Stimulated activated CD4-positive, alpha-beta T cell treated with anti-CD3 and anti-CD28 coated beads, TNF-alpha, amount 100 ng/mL, for 24 hours (primary cell): ENCODE measurements around the gene SSX1.
"Not testable (repeated sequence)": the region's sequence is repeated elsewhere in the genome, so short reads cannot be mapped to it uniquely, and the experiment has no call there.

Source experiments
- DNase-seq, 3 experiments: peaks; one replicate each; pipeline ENCODE4 v3.0.0-alpha.2; 2020; ENCODE audit warnings: low read depth in 3 of 3

SSX1 gene

DNA sequence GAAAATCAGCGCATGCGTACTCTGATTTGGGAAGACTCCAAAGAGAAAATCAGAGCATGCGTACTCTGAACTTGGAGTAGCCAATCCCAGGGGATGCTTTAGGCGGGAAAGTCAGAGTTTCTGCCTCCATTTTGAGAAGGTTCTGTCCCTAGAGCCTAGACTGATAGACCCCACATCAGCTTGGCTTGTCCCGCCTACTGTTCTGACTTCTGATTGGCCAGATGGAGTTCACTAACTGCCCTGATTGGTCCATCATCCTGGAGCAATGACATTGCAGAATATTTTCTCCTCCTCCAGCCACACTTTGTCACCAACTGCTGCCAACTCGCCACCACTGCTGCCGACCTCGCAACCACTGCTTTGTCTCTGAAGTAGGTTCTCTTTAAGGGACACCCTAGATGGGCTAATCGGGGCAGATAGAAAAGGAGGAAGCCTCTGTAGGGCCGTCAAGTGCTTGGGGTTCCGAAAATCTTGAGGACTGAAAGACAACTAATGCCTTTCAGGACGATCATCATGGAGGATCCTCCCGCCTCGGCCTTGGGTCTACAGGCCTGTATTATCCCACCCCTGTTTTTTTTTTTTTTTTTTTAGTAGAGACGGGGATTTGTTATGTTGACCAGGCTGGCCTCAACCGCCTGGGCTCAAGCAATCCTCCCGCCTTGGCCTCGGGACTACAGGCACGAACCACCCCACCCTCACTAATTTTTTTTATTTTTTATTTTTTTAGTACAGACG lies at the start of gene SSX1:
TSS of gene SSX1 (plus strand) at position 331 of the 735 bp plus-strand sequence. CDS start 1,850 bp downstream, outside the sequence.
- not testable (repeated sequence) for DNase-seq

DNA sequence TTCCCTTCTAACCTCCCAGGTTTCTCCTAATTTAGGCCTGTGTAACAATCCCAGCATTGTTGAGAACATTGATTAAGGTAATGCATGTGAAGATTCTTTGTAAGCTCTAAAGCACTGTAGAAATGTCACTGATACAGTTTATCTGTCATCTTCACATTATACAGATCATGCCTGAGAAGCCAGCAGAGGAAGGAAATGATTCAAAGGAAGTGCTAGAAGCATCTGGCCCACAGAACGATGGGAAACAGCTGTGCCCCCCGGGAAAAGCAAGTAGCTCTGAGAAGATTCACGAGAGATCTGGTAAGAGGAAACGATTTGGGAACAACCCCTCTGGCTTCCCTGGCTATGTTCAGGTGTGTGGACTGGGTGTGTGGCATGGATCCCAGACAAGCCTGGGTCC lies 40.9 kb upstream of the SSX1 start:
- not testable (repeated sequence) for DNase-seq

DNA sequence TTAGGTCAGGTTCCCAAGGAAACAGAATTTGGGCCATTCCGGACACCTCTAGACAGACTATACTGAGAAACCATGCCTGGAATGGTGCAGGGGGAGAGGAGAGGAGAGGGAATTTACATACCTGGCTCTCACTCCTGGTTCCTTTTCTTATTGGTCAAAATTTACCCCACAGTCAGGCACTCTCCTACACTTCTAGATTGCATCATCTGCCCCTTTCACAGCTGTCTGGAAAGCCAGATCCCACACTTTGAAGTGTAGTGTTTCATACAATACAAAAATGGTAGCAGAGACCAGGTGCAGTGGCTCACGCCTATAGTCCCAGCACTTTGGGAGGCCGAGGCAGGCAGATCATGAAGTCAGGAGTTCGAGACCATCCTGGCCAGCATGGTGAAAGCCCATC lies 31.0 kb upstream of the SSX1 start:
- not testable (repeated sequence) for DNase-seq

GRCh38 chrX:48252945-48253344 lies 2.2 kb upstream of the SSX1 start:
- DNase-seq: not testable (repeated sequence)

- DNase-seq: not testable (repeated sequence)
Observed at GRCh38 chrX:48274365-48274764, 19.2 kb downstream of the SSX1 start.

- no peak for DNase-seq
Observed at GRCh38 chrX:48278958-48279357, 23.8 kb downstream of the SSX1 start.

DNA sequence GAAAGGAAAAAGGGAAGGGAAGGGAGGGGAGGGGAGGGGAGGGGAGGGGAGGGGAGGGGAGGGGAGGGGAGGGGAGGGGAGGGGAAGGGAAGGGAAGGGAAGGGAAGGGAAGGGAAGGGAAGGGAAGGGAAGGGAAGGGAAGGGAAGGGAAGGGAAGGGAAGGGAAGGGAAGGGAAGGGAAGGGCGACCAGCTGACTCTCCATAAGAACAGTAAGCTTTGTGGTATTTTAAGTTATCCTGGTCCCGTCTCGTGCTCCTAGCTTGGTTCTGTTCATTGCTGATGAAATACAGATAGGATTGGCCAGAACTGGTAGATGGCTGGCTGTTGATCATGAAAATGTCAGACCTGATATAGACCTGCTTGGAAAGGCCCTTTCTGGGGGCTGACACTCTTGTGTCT lies 25.5 kb downstream of the SSX1 start:
- not testable (repeated sequence) for DNase-seq

- DNase-seq: no peak
Observed at GRCh38 chrX:48306175-48306574, 51.0 kb downstream of the SSX1 start.

DNA sequence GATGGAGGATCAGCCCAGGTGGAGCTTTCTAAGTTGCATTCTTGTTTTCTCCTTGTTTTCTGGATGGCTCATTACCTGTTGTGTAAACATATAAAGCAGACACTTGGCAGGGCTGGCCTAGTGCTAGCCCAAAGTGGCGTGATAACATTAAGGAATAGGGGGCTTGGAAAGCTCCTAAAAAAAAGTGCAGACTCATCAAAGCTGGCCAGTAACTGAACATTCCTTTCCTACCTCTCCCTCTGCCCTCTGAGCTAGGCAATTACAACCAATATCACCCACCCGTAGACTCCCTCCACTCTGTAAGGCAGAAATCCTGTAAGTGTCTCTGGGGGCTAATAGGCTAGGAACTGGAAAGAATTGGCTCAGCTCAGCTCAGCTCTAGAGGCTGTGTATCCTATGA lies 58.8 kb downstream of the SSX1 start:
- not testable (repeated sequence) for DNase-seq
